ENCODE results near the gene GALK1.
A peak's percentile ranks its signal among the peaks of the same experiment; 100 is the strongest.
"Not testable (repeated sequence)": the region's sequence is repeated elsewhere in the genome, so short reads cannot be mapped to it uniquely, and the experiment has no call there.

The GALK1 gene

GRCh38 chr17:75764711-75765421 lies at the start of gene GALK1:
GALK1 (minus strand) TSS chr17:75765192; CDS start chr17:75765136, 56 bp downstream.
- DNase-seq = peak; percentile 71

DNA sequence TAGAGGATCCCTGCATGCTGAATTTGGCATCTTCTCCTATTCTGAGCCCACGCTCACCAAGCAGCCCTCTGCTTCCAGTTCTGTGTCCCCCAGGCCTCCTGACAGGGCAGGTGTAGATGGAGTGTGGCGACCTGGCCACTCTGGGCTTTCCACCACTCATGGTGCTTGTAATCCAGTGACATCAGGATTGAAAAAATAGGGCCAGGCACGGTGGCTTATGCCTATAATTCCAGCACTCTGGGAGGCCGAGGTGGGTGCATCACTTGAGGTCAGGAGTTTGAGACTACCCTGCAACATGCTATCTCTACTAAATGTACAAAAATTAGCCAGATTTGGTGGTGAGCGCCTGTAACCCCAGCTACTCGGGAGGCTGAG lies 49.0 kb upstream of the GALK1 start:
- no peak for DNase-seq

DNA sequence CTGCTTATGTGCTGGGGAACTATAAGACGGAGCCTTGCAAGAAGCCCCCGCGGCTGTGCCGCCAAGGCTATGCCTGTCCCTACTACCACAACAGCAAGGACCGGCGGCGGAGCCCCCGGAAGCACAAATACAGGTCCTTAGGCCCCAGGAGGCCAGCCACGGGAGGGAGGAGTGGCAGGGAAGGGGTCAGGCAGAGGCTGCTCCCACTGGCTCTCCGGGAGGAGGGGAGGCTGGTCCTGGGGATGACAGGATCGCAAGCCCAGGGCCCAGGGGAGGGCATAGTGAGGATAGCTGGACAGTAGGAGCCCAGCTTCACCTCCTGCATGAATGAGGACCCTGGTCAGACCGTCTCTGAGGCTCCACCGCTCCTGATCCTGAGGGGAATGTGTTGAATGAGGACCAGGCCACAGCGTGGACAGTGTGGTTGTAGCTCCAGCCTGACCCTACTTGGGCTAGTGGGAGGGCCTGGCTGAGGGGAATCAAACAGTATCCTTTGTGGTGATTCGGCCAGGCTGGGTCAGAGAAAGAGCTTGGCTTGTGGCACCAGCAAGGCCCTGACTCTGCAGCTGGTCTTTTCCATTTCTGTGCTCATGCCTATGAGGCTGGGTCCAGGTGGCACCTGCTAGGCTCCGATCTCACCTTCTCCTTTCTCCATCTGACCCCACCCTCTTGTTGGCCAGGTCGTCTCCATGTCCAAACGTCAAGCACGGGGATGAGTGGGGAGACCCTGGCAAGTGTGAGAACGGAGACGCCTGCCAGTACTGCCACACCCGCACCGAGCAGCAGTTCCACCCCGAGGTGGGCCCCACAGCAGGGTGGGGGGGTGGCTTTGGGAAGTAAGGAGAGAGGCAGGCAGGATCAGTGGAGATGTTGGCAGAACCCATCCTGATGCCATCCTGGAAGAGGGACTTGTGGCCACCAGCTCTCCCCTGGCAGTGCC lies 48.4 kb upstream of the GALK1 start:
- DNase-seq = no peak

DNA sequence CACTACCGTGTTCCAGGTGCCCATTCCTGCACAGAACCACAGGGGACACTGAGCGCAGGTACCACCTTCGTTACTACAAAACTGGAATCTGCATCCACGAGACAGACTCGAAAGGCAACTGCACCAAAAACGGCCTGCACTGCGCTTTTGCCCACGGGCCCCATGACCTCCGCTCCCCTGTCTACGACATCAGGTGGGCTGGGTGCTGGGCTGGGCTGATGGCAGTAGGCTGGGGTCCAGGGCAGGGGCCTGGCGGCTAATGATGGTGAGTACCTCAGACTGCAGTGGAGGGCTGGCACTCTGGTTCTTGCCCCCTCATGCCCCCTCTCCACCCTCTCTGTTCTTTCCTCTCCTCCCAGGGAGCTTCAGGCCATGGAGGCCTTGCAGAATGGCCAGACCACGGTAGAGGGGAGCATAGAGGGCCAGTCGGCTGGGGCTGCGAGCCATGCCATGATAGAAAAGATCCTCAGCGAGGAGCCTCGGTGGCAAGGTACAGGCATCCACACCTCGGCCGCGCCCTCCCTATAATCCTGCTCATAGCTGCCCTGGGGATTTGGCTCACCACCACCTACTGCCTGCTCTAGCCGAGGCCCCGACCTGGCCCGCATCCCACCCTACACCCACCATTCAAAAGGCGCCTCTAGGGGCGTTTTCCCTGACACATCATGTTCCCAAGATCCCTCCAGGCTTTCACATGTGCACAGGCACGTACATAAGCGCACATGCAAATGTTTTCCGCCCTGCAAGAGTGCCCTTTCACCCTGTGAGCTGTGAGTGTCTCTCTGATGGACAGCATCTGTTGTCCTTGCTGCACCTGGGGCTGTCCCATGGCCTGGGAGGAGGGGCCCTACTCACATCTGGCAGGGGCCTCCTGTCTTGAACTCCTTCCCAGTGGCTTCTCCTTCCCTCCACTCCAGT lies 47.4 kb upstream of the GALK1 start:
- no peak for DNase-seq

- no peak for DNase-seq
Observed at GRCh38 chr17:75811174-75811573, 46.2 kb upstream of the GALK1 start.

GRCh38 chr17:75810756-75811155 lies 45.8 kb upstream of the GALK1 start:
- DNase-seq = not testable (repeated sequence)

DNA sequence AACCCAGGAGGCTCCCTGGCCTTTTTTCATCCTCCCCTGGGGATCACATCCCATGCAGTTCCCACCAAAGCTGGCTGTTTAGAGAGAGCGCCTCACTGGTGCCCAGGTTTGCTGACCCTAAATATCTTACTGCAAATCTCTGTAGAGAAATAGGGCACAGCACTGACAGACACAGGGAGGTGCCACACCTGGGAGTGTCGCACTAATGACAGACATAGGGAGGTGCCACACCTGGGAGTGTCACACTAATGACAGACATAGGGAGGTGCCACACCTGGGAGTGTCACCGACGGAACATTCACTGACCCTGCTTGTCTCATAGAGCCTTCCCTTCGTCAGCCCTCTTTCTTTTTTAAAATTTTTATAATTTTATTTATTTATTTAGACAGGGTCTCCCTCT lies 45.2 kb upstream of the GALK1 start:
- DNase-seq = no peak

GRCh38 chr17:75809631-75810111 lies 44.7 kb upstream of the GALK1 start:
- no peak for DNase-seq

DNA sequence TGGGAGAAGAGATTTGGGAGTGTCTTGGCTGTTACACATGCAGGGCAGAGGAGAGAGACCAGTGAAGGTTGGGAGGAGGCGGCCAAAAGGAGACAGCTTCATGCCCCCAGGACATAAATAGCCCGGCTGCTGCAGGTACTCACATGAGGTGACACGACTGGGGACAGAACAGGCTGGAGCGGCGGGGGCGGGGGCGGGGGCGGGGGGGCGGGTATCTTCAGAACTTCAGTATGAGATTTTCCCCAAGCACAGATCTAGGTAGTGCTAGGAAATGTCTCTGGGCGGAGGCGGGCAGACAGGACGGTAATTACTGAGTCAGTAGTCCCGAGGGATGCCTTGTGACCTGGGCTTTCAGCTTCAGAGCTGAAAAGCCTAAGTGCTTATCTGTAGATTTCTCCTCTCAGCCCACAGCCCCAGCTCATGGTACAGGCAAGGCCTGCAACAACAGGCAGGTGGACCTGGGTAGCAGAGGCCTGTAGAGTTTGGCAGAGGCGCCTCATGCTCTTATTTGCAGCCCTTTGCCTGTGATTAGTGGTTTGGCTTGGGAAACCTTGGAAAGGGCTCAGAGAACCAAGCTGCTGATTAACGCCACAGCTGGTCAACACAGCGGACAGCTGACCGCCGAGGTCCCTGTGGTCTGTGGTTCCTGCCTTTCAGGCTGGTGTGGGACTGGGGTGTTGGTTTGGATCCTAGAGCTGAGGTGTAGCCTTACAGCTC lies 44.1 kb upstream of the GALK1 start:
- DNase-seq = no peak

DNA sequence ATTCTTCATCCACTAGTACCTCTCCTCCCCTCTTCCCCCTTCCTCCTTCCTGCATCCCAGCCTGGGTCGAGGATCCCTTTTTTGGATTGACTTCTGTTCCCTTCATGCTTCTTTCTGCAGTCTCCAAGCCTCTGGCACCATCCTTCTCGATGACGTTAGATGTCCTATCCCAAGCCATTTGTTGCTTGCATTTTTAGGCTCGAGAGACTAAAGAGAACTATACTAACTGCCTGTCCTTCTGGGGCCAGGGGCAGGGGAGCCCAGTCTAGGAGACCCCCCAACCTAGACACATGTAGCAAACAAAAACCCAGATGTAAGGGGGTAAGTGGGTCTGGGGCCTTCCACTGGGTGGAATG lies 43.5 kb upstream of the GALK1 start:
- no peak for DNase-seq

GRCh38 chr17:75807861-75808260 lies 42.9 kb upstream of the GALK1 start:
- DNase-seq = no peak

DNA sequence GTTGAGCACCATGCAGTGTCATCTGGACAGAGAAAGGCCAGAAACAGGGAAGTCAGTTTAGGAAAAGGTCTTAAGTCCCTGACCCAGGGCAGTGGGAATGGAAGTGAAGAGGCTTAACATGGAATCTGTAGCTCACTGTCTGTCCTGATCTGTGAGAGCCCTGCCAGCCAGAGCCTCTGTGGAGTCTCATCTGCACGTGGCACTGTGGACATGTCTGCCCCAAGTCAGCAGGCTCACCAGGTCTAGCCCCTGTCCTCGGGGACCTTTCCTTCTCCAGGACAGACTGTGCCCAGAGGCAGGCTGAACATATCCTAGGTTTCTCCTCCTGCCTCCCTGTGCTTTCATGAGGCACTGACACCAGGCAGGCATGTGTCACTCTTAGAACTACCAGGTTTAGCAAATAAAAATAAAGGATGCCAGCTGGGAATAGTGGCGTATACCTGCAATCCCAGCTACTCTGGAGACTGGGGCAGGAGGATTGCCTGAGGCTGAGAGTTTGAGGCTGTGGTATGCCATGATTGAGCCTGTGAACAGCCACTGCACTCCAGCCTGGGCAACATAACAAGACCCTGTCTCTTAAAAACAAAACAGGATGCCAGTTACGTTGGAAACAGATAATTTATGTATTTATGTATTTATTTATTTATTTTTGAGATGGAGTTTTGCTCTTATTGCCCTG lies 42.0 kb upstream of the GALK1 start:
- no peak for DNase-seq

- no peak for DNase-seq
Observed at GRCh38 chr17:75803883-75804282, 38.9 kb upstream of the GALK1 start.

DNA sequence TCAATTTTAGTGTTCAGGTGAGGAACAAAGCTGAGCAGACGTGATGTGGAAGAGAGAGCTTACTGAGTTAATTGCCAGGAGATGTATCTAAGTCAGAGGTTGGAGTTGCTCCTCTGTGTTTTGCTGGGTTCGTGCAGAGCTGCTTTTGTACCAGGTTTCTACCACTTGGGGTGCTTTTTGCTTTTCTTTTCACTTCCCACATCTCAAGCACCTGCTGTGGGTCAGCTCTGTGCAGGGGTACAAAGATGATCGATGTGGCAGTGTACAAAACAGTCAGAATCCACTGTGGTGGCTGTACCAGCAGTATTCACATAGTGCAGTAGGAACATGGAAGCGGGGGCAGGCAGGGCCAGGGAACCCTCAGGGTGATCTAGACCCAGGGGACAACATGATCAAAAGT lies 34.4 kb upstream of the GALK1 start:
- no peak for DNase-seq

DNA sequence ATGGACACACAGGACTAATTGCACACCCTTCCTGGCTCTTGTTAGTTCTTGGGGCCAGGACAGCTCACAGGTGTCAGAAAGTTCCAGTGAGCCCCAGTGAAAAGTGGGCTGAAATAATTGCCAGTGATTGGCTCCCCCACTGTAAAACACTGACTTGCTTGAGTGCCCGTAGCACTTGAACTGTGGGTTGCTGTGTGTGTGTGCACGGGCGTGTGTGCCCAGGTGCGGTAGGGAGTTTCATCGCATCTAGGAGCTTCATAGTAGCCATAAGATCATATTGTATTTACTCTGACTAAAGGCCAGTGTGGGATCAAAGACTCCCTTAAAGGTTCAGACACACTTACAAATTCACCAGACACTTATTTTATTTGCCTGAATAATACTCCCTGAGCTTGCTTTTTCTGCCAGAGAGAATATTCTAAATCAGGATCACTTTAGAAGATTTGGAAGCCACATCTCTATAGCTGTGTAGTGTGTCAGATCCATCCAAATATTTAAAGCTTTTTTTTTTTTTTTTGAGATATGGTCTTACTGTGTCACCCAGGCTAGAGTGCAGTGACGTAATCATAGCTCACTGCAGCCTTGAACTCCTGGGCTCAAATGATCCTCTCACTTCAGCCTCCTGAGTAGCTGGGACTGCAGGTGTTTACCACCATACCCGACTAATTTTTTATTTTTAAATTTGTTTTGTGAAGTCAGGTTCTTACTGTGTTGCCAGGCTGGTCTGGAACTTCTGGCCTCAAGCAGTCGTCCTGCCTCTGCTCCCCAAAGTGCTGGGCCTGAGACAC lies 31.0 kb upstream of the GALK1 start:
- DNase-seq = no peak

GRCh38 chr17:75793460-75793859 lies 28.5 kb upstream of the GALK1 start:
- DNase-seq = no peak

GRCh38 chr17:75791254-75791653 lies 26.3 kb upstream of the GALK1 start:
- DNase-seq = no peak

DNA sequence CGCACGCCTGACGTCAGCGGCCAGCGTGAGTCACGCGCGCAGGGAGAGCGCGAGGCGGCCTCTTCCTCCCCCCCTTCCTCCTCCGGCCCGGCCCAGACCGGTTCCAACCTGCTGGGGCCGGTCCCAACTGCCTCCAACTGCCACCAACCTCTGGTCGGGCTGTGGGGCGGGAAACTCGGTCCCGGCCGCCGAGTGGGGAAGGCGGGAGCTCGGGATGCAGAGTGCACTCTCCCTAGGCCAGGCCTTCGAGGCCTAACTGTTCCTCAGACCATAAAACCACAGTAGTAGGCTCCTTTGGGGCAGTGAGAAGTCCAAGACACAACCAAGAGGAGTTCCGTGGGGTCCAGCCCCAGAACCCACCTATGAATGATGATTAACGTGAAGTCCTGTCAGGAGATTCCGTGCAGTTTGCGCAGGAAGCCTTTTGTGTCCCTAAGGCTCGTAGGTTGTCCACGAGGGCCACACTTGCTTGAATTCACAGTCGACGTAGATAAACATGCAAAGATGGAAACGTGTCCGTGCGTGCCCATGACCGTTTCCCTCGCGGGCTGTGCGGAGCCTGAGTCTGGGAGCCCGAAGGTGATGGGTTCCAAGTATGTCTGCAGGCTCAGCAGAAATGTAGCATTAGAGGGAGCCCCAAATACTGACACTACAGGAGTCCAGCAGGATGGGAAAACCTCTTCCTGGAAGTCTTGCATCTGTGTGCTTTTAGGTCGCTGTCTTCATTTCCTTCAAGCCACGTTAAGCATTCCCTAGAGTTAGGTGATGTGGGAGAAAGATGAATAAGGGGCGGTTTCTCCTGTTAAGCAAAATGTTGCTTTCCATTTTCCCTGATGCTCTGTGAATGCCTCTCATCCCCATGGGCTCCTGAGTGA lies 20.3 kb upstream of the GALK1 start:
- DNase-seq = peak; percentile 36

DNA sequence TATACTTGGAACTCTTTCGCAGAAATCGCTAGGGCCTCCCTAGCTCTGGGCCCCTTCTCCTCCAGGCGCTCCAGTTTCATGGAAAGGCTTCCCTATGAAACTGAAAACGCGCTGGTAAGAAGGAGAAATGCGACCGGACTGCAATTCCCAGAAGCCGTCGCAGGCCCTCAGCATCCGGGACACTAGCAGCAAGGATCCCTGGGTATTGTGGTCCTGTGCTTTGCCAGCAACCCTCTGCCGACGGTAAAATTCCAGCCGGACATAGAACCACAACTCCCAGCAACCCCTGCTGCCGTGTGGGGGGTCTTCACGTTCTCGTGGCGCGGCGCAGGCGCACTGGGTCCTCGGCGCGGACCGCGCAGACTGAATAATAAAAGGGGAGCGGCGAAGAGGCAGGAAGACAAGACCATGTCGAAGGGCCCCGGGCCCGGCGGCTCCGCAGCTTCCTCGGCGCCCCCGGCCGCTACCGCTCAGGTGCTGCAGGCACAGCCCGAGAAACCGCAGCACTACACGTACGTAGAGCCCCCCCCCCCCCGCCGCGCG lies 19.6 kb upstream of the GALK1 start, which contains the start of gene UNK:
Gene UNK, plus strand, starts transcription at position 334 of the 543 bp plus-strand sequence. Its CDS starts 75 bp downstream, at position 409.
- DNase-seq = peak; percentile 91

Data from activated CD4-positive, alpha-beta T cell treated with anti-CD3 and anti-CD28 coated beads, Interleukin-2, amount 50 U/mL, for 1 hour (primary cell).